Astrocyte (in vitro differentiated cells and primary cell): Measurements from ENCODE around the gene ISCU. TPM values are rescaled to one million over a fixed set of nuclear protein-coding genes. Genes with fewer than 3 reads are reported as not detected.

Source experiments
- DNase-seq: peaks from one replicate; pipeline ENCODE4 v3.0.0-alpha.2; 2010; ENCODE audit warnings: low read depth
- FAIRE-seq: peaks from 2 replicates; lab custom pipeline; 2011; peaks lifted over from hg19 to GRCh38; lab: Jason Lieb, UNC
- H2AFZ ChIP-seq: 2 replicates; pipeline ENCODE4 v1.6.0; 2012; ENCODE audit warnings: low read depth, low read length, inconsistent platforms
- H3K27ac ChIP-seq: 2 replicates; pipeline ENCODE4 v1.5.1; 2011; ENCODE audit warnings: low read depth, low read length, inconsistent platforms
- H3K27me3 ChIP-seq: 2 replicates; pipeline ENCODE4 v1.6.0; 2011; ENCODE audit warnings: low read length, inconsistent platforms; ENCODE audit not compliant: insufficient read depth
- H3K36me3 ChIP-seq: 2 replicates; pipeline ENCODE4 v1.5.1; 2011; ENCODE audit warnings: low read length, inconsistent platforms; ENCODE audit not compliant: insufficient read depth
- H3K4me1 ChIP-seq: 2 replicates; pipeline ENCODE4 v1.5.1; 2011; ENCODE audit warnings: low read length, inconsistent platforms; ENCODE audit not compliant: insufficient read depth
- H3K4me2 ChIP-seq: 2 replicates; pipeline ENCODE4 v1.6.0; 2012; ENCODE audit warnings: low read length, inconsistent platforms
- H3K4me3 ChIP-seq: 2 replicates; pipeline ENCODE4 v1.5.1; 2011; ENCODE audit warnings: low read depth, mild to moderate bottlenecking, low read length, inconsistent platforms; ENCODE audit not compliant: insufficient read depth
- H3K79me2 ChIP-seq: 2 replicates; pipeline ENCODE4 v1.6.0; 2012; ENCODE audit warnings: mild to moderate bottlenecking, low read length, inconsistent platforms; ENCODE audit not compliant: insufficient read depth
- H3K9ac ChIP-seq: 2 replicates; pipeline ENCODE4 v1.6.0; 2012; ENCODE audit warnings: mild to moderate bottlenecking, low read length, inconsistent platforms
- H3K9me3 ChIP-seq: 2 replicates; pipeline ENCODE4 v1.5.1; 2012; ENCODE audit warnings: low read depth, mild to moderate bottlenecking, low read length, inconsistent platforms; ENCODE audit not compliant: insufficient read depth
- H4K20me1 ChIP-seq: 2 replicates; pipeline ENCODE4 v1.6.0; 2012; ENCODE audit warnings: low read length, inconsistent platforms; ENCODE audit not compliant: insufficient read depth
- H3K27ac Mint-ChIP-seq: one replicate; pipeline ENCODE4 v1.8.0; 2021; ENCODE audit warnings: mild to moderate bottlenecking, mixed read lengths; ENCODE audit not compliant: unreplicated experiment
- H3K27me3 Mint-ChIP-seq: one replicate; pipeline ENCODE4 v1.8.0; 2021; ENCODE audit warnings: low read depth, mixed read lengths; ENCODE audit not compliant: unreplicated experiment
- H3K36me3 Mint-ChIP-seq: one replicate; pipeline ENCODE4 v1.8.0; 2021; ENCODE audit warnings: low read depth, mixed read lengths; ENCODE audit not compliant: unreplicated experiment
- H3K4me1 Mint-ChIP-seq: one replicate; pipeline ENCODE4 v1.8.0; 2021; ENCODE audit warnings: low read depth, mixed read lengths; ENCODE audit not compliant: unreplicated experiment
- H3K4me3 Mint-ChIP-seq: one replicate; pipeline ENCODE4 v1.8.0; 2021; ENCODE audit warnings: mild to moderate bottlenecking, moderate library complexity, mixed read lengths; ENCODE audit not compliant: unreplicated experiment
- H3K9me3 Mint-ChIP-seq: one replicate; pipeline ENCODE4 v1.8.0; 2021; ENCODE audit warnings: mild to moderate bottlenecking, mixed read lengths; ENCODE audit not compliant: unreplicated experiment
- CTCF ChIP-seq: IDR thresholded peaks from 2 replicates; pipeline ENCODE4 v1.5.1; 2011; ENCODE audit warnings: low read depth, mild to moderate bottlenecking, inconsistent platforms, low read length, moderate library complexity; ENCODE audit not compliant: insufficient read depth
- EZH2 ChIP-seq: IDR thresholded peaks from 2 replicates; pipeline ENCODE4 v1.6.1; 2012; ENCODE audit warnings: mild to moderate bottlenecking, low read length, inconsistent platforms; ENCODE audit not compliant: insufficient read depth
- total RNA-seq: library from RNA; stranded (reverse); gene quantifications from 2 replicates; pipeline ENCODE4 v1.2.1, GENCODE V29; 2021

Gene ISCU
- total RNA-seq, 1 donor from 2014 or later: 124 TPM

GRCh38 chr12:108602209-108602705 lies 39.9 kb downstream of the ISCU start:
- Histone ChIP-seq H3K9ac (no peak overlapping the region), H3K4me3 (no peak overlapping the region), H3K27ac (no peak overlapping the region), H3K4me1 (no peaks in the 10 kb centered on the region), H3K79me2 (no peaks in the 10 kb centered on the region), H3K36me3 (no peaks in the 10 kb centered on the region), H2AFZ (no peak overlapping the region), H4K20me1 (no peaks in the 10 kb centered on the region), H3K9me3 (no peaks in the 10 kb centered on the region), H3K27me3 (no peaks in the 10 kb centered on the region), H3K4me2 (no peak overlapping the region)
- DNase-seq (no peak), FAIRE-seq (no peak)
- no peaks in the 10 kb centered on the region for H3K9me3 Mint-ChIP-seq
- H3K27ac Mint-ChIP-seq: no peak overlapping the region
- TF ChIP-seq EZH2 (no peak), CTCF (no peak)
- peaks cover 15% of the 10 kb centered on the region for H3K27me3 Mint-ChIP-seq
- H3K36me3 Mint-ChIP-seq: no peaks in the 10 kb centered on the region
- no peak overlapping the region for H3K4me3 Mint-ChIP-seq
- peaks cover 4% of the 10 kb centered on the region for H3K4me1 Mint-ChIP-seq

- H3K4me3 ChIP-seq: no peak overlapping the region
- Mint-ChIP-seq H3K27me3 (peaks cover 15% of the 10 kb centered on the region), H3K36me3 (no peaks in the 10 kb centered on the region), H3K4me1 (peaks cover 4% of the 10 kb centered on the region), H3K4me3 (no peak overlapping the region), H3K9me3 (no peaks in the 10 kb centered on the region), H3K27ac (no peak overlapping the region)
- no peak overlapping the region for H3K27ac ChIP-seq
- TF ChIP-seq CTCF: no peak
- no peak for TF ChIP-seq EZH2
- no peaks in the 10 kb centered on the region for H3K9me3 ChIP-seq
- no peaks in the 10 kb centered on the region for H3K4me1 ChIP-seq
- H3K36me3 ChIP-seq: no peaks in the 10 kb centered on the region
- no peak overlapping the region for H3K4me2 ChIP-seq
- no peaks in the 10 kb centered on the region for H3K79me2 ChIP-seq
- no peak overlapping the region for H2AFZ ChIP-seq
- no peak for DNase-seq
- H4K20me1 ChIP-seq: no peaks in the 10 kb centered on the region
- no peak for FAIRE-seq
- no peak overlapping the region for H3K9ac ChIP-seq
- H3K27me3 ChIP-seq: no peaks in the 10 kb centered on the region
Measured at GRCh38 chr12:108602976-108603704, 40.7 kb downstream of the ISCU start.

GRCh38 chr12:108603743-108604142 lies 41.3 kb downstream of the ISCU start:
- Histone ChIP-seq H3K9ac (no peak overlapping the region), H4K20me1 (no peaks in the 10 kb centered on the region), H3K79me2 (no peaks in the 10 kb centered on the region), H2AFZ (no peak overlapping the region), H3K27ac (no peak overlapping the region), H3K4me3 (no peak overlapping the region), H3K27me3 (no peaks in the 10 kb centered on the region), H3K9me3 (no peaks in the 10 kb centered on the region), H3K4me1 (no peaks in the 10 kb centered on the region), H3K36me3 (no peaks in the 10 kb centered on the region), H3K4me2 (no peak overlapping the region)
- no peaks in the 10 kb centered on the region for H3K9me3 Mint-ChIP-seq
- no peak for DNase-seq
- FAIRE-seq: no peak
- no peaks in the 10 kb centered on the region for H3K36me3 Mint-ChIP-seq
- H3K27ac Mint-ChIP-seq: no peak overlapping the region
- TF ChIP-seq EZH2 (no peak), CTCF (no peak)
- H3K4me1 Mint-ChIP-seq: peaks cover 4% of the 10 kb centered on the region
- no peak overlapping the region for H3K4me3 Mint-ChIP-seq
- peaks cover 13% of the 10 kb centered on the region for H3K27me3 Mint-ChIP-seq
